SK-N-SH treated with all-trans-retinoic acid at 6 μM for 48 hours (cell line): ENCODE results near the gene DNASE1L2.

Experiments
- ATAC-seq: fragments of 200-7000 bp; cut with Tn5 transposase; 3 replicates; pipeline ENCODE4 v1.9.1; 2020; ENCODE audit warnings: mild to moderate bottlenecking, moderate library complexity
- ARNTL ChIP-seq: fragments of 450-650 bp; formaldehyde crosslinking; IDR thresholded peaks from 2 replicates; pipeline ENCODE4 v1.5.0; 2020; ENCODE audit warnings: low read depth, mild to moderate bottlenecking, moderate library complexity, borderline replicate concordance
- BACH2 ChIP-seq: fragments of 250-450 bp; sonication (Bioruptor Pico); IDR thresholded peaks from 2 replicates; pipeline ENCODE4 v1.9.0; 2021; ENCODE audit warnings: mild to moderate bottlenecking, borderline replicate concordance
- CSDC2 ChIP-seq: fragments of 250-450 bp; sonication (Bioruptor Pico); IDR thresholded peaks from 2 replicates; pipeline ENCODE4 v1.5.0; 2020; ENCODE audit warnings: mild to moderate bottlenecking, moderate library complexity
- ESRRG ChIP-seq: fragments of 250-450 bp; sonication (Bioruptor Pico); IDR thresholded peaks from 2 replicates; pipeline ENCODE4 v1.6.1; 2021; ENCODE audit warnings: mild to moderate bottlenecking
- GLIS3 ChIP-seq: fragments of 250-450 bp; sonication (Bioruptor Pico); IDR thresholded peaks from 2 replicates; pipeline ENCODE4 v1.5.0; 2020; ENCODE audit warnings: mild to moderate bottlenecking, moderate library complexity
- ISL1 ChIP-seq: fragments of 250-450 bp; sonication (Bioruptor Pico); IDR thresholded peaks from 2 replicates; pipeline ENCODE4 v2.1.2; 2022; ENCODE audit warnings: mild to moderate bottlenecking, moderate library complexity
- OSR1 ChIP-seq: fragments of 250-450 bp; sonication (Bioruptor Pico); IDR thresholded peaks from 2 replicates; pipeline ENCODE4 v1.8.0; 2022; ENCODE audit warnings: moderate library complexity, mild to moderate bottlenecking, inconsistent platforms
- PATZ1 ChIP-seq: fragments of 250-450 bp; sonication (Bioruptor Pico); IDR thresholded peaks from 2 replicates; pipeline ENCODE4 v1.8.0; 2020; ENCODE audit warnings: mild to moderate bottlenecking, moderate library complexity, borderline replicate concordance
- POU6F1 ChIP-seq: fragments of 250-450 bp; sonication (Bioruptor Pico); IDR thresholded peaks from 2 replicates; pipeline ENCODE4 v1.8.0; 2021; ENCODE audit warnings: low read depth, mild to moderate bottlenecking, moderate library complexity, borderline replicate concordance
- PPARA ChIP-seq: fragments of 250-450 bp; sonication (Bioruptor Pico); IDR thresholded peaks from 2 replicates; pipeline ENCODE4 v1.5.0; 2020; ENCODE audit warnings: mild to moderate bottlenecking, borderline replicate concordance
- TCF4 ChIP-seq: fragments of 250-450 bp; sonication (Bioruptor Pico); IDR thresholded peaks from 2 replicates; pipeline ENCODE4 v1.8.0; 2021; ENCODE audit warnings: mild to moderate bottlenecking, moderate library complexity, borderline replicate concordance
- TOX ChIP-seq: fragments of 250-450 bp; sonication (Bioruptor Pico); IDR thresholded peaks from 2 replicates; pipeline ENCODE4 v1.8.0; 2021; ENCODE audit warnings: mild to moderate bottlenecking, moderate library complexity, borderline replicate concordance
- ZFP3 ChIP-seq: fragments of 250-450 bp; sonication (Bioruptor Pico); IDR thresholded peaks from 2 replicates; pipeline ENCODE4 v1.5.0; 2020; ENCODE audit warnings: mild to moderate bottlenecking, moderate library complexity
- ZFP30 ChIP-seq: fragments of 450-650 bp; formaldehyde crosslinking; IDR thresholded peaks from 2 replicates; pipeline ENCODE4 v1.5.0; 2022; ENCODE audit warnings: mild to moderate bottlenecking, moderate library complexity
- ZNF565 ChIP-seq: fragments of 450-650 bp; formaldehyde crosslinking; conservative IDR thresholded peaks from 2 replicates; pipeline ENCODE4 v1.5.0; 2020; ENCODE audit warnings: low read depth, mild to moderate bottlenecking, moderate library complexity
- ZNF70 ChIP-seq: fragments of 450-650 bp; formaldehyde crosslinking; IDR thresholded peaks from 2 replicates; pipeline ENCODE4 v1.5.0; 2020; ENCODE audit warnings: mild to moderate bottlenecking, moderate library complexity
- ZNF8 ChIP-seq: fragments of 450-650 bp; formaldehyde crosslinking; IDR thresholded peaks from 2 replicates; pipeline ENCODE4 v1.5.0; 2020; ENCODE audit warnings: mild to moderate bottlenecking, moderate library complexity
- TF ChIP-seq, protein P1 (sequence below): fragments of 250-450 bp; sonication (Bioruptor Pico); IDR thresholded peaks from 2 replicates; pipeline ENCODE4 v1.5.1; 2020; ENCODE audit warnings: low read depth, mild to moderate bottlenecking, moderate library complexity
- TF ChIP-seq, protein P2 (sequence below): fragments of 250-450 bp; sonication (Bioruptor Pico); IDR thresholded peaks from 2 replicates; pipeline ENCODE4 v1.5.1; 2021; ENCODE audit warnings: mild to moderate bottlenecking, moderate library complexity
- TF ChIP-seq, protein P3 (sequence below): fragments of 250-450 bp; sonication (Bioruptor Pico); IDR thresholded peaks from 2 replicates; pipeline ENCODE4 v1.5.0; 2020; ENCODE audit warnings: mild to moderate bottlenecking, moderate library complexity

The DNASE1L2 gene

GRCh38 chr16:2208308-2208707 is 27.9 kb upstream of the DNASE1L2 start:
- no peak for ATAC-seq
- TF ChIP-seq PPARA (no peak), ZFP3 (CRISPR knock-in tag) (no peak), ARNTL (CRISPR knock-in tag) (no peak), OSR1 (CRISPR knock-in tag) (no peak), ISL1 (CRISPR knock-in tag) (no peak), ZNF8 (no peak), ZNF70 (no peak), TOX (CRISPR knock-in tag) (no peak), BACH2 (CRISPR knock-in tag) (no peak), ESRRG (CRISPR knock-in tag) (no peak)
- TF ChIP-seq, protein P1, sequence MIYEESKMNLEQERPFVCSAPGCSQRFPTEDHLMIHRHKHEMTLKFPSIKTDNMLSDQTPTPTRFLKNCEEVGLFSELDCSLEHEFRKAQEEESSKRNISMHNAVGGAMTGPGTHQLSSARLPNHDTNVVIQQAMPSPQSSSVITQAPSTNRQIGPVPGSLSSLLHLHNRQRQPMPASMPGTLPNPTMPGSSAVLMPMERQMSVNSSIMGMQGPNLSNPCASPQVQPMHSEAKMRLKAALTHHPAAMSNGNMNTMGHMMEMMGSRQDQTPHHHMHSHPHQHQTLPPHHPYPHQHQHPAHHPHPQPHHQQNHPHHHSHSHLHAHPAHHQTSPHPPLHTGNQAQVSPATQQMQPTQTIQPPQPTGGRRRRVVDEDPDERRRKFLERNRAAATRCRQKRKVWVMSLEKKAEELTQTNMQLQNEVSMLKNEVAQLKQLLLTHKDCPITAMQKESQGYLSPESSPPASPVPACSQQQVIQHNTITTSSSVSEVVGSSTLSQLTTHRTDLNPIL, result no peak
- TF ChIP-seq, protein P2, sequence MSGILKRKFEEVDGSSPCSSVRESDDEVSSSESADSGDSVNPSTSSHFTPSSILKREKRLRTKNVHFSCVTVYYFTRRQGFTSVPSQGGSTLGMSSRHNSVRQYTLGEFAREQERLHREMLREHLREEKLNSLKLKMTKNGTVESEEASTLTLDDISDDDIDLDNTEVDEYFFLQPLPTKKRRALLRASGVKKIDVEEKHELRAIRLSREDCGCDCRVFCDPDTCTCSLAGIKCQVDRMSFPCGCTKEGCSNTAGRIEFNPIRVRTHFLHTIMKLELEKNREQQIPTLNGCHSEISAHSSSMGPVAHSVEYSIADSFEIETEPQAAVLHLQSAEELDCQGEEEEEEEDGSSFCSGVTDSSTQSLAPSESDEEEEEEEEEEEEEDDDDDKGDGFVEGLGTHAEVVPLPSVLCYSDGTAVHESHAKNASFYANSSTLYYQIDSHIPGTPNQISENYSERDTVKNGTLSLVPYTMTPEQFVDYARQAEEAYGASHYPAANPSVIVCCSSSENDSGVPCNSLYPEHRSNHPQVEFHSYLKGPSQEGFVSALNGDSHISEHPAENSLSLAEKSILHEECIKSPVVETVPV, result no peak

DNA sequence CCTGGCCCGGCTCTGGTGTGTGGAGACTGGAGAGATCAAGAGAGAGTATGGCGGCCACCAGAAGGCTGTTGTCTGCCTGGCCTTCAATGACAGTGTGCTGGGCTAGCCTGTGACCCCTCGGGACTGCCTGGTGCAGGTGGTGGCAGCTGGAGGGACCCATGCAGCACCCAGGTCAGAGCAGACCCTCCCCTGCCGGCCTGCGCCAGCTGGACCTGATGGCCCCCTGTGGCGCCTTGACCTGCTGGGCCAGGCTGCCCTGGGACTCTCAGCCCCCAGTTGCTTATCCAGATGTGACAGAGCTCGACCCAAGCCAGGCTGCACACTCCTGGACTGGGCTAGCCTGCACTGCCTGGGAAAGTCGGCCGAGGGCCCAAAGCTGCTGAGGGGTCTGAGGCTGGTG is 27.5 kb upstream of the DNASE1L2 start:
- TF ChIP-seq ZNF565 (CRISPR knock-in tag), result no peak
- TF ChIP-seq PATZ1 (CRISPR knock-in tag), result no peak
- no peak for TF ChIP-seq CSDC2 (CRISPR knock-in tag)
- no peak for TF ChIP-seq ZFP30
- TF ChIP-seq POU6F1 (CRISPR knock-in tag), result no peak
- TF ChIP-seq ZFP3 (CRISPR knock-in tag), result no peak
- no peak for TF ChIP-seq ISL1 (CRISPR knock-in tag)
- no peak for TF ChIP-seq ARNTL (CRISPR knock-in tag)
- TF ChIP-seq, protein P3, sequence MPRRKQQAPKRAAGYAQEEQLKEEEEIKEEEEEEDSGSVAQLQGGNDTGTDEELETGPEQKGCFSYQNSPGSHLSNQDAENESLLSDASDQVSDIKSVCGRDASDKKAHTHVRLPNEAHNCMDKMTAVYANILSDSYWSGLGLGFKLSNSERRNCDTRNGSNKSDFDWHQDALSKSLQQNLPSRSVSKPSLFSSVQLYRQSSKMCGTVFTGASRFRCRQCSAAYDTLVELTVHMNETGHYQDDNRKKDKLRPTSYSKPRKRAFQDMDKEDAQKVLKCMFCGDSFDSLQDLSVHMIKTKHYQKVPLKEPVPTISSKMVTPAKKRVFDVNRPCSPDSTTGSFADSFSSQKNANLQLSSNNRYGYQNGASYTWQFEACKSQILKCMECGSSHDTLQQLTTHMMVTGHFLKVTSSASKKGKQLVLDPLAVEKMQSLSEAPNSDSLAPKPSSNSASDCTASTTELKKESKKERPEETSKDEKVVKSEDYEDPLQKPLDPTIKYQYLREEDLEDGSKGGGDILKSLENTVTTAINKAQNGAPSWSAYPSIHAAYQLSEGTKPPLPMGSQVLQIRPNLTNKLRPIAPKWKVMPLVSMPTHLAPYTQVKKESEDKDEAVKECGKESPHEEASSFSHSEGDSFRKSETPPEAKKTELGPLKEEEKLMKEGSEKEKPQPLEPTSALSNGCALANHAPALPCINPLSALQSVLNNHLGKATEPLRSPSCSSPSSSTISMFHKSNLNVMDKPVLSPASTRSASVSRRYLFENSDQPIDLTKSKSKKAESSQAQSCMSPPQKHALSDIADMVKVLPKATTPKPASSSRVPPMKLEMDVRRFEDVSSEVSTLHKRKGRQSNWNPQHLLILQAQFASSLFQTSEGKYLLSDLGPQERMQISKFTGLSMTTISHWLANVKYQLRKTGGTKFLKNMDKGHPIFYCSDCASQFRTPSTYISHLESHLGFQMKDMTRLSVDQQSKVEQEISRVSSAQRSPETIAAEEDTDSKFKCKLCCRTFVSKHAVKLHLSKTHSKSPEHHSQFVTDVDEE (CRISPR knock-in tag), result no peak
- TF ChIP-seq TCF4, result no peak
- TF ChIP-seq OSR1 (CRISPR knock-in tag), result no peak
- no peak for TF ChIP-seq GLIS3 (CRISPR knock-in tag)
- TF ChIP-seq, protein P2, result no peak
- TF ChIP-seq, all 23 proteins: peak for 0
- no peak for ATAC-seq
